BLaER1 (cell line): Measurements from ENCODE around the gene FAAP100.
A peak's percentile ranks its signal among the peaks of the same experiment; 100 is the strongest.

ENCODE experiments used
- H3K27ac ChIP-seq: shearing (Covaris generic); formaldehyde crosslinking; 2 replicates; pipeline ENCODE4 v1.8.1; 2022
- H3K27me3 ChIP-seq: shearing (Covaris generic); formaldehyde crosslinking; 2 replicates; pipeline ENCODE4 v1.8.1; 2022
- H3K36me3 ChIP-seq: shearing (Covaris generic); formaldehyde crosslinking; 2 replicates; pipeline ENCODE4 v1.8.1; 2022
- H3K4me1 ChIP-seq: shearing (Covaris generic); formaldehyde crosslinking; 2 replicates; pipeline ENCODE4 v1.8.1; 2022
- H3K4me2 ChIP-seq: shearing (Covaris generic); formaldehyde crosslinking; 2 replicates; pipeline ENCODE4 v1.8.1; 2022
- H3K4me3 ChIP-seq: shearing (Covaris generic); formaldehyde crosslinking; 2 replicates; pipeline ENCODE4 v1.8.1; 2022
- H3K9ac ChIP-seq: shearing (Covaris generic); formaldehyde crosslinking; 2 replicates; pipeline ENCODE4 v1.8.1; 2022
- H3K9me3 ChIP-seq: shearing (Covaris generic); formaldehyde crosslinking; 2 replicates; pipeline ENCODE4 v1.8.1; 2022
- H4K20me1 ChIP-seq: shearing (Covaris generic); formaldehyde crosslinking; 2 replicates; pipeline ENCODE4 v1.8.1; 2022
- Cebpa-rat ChIP-seq: shearing (Covaris generic); IDR thresholded peaks from 2 replicates; pipeline ENCODE4 v1.8.1; 2022

FAAP100 gene

GRCh38 chr17:81527591-81528383 lies 24.4 kb downstream of the FAAP100 start, which contains the start of gene FSCN2:
FSCN2 (plus strand) TSS chr17:81528377; CDS start chr17:81528532, 155 bp downstream.
- Histone ChIP-seq H3K4me2 (no peak within 1 kb of the TSS), H3K9ac (no peak within 1 kb of the TSS), H4K20me1 (peaks cover 14% of the 10 kb centered on the region), H3K27ac (no peak within 1 kb of the TSS), H3K4me1 (peaks cover 32% of the 10 kb centered on the region), H3K36me3 (no peaks in the 10 kb centered on the region), H3K4me3 (no peak within 1 kb of the TSS), H3K27me3 (peaks cover 42% of the 10 kb centered on the region), H3K9me3 (0 out of 2 replicates have a peak, but pooled peaks cover 7% of the 10 kb centered on the region)
- no peak for TF ChIP-seq Cebpa-rat

GRCh38 chr17:81526662-81527571 lies 25.2 kb downstream of the FAAP100 start:
- no peak overlapping the region for H3K9ac ChIP-seq

GRCh38 chr17:81524865-81525159 lies 27.3 kb downstream of the FAAP100 start:
- Histone ChIP-seq H3K27me3 (peaks cover 50% of the 10 kb centered on the region), H3K9me3 (no peaks in the 10 kb centered on the region), H3K9ac (no peak overlapping the region), H3K36me3 (no peaks in the 10 kb centered on the region), H3K4me2 (no peak overlapping the region), H3K4me1 (peaks cover 42% of the 10 kb centered on the region), H4K20me1 (peaks cover 24% of the 10 kb centered on the region), H3K4me3 (no peak overlapping the region), H3K27ac (no peak overlapping the region)
- no peak for TF ChIP-seq Cebpa-rat

More at GRCh38 chr17:81526662-81527571, 25.2 kb downstream of the FAAP100 start:
- Histone ChIP-seq H3K4me1 (peaks cover 40% of the 10 kb centered on the region), H3K27ac (no peak overlapping the region), H4K20me1 (peaks cover 17% of the 10 kb centered on the region; the same call in 1 of the 2 replicates), H3K9me3 (0 out of 2 replicates have a peak, but pooled peaks cover 6% of the 10 kb centered on the region), H3K36me3 (no peaks in the 10 kb centered on the region), H3K4me3 (no peak overlapping the region), H3K4me2 (no peak overlapping the region), H3K27me3 (peaks cover 42% of the 10 kb centered on the region)
- TF ChIP-seq Cebpa-rat: no peak

GRCh38 chr17:81524039-81524864 lies 27.9 kb downstream of the FAAP100 start:
- peaks cover 51% of the 10 kb centered on the region for H3K27me3 ChIP-seq
- no peaks in the 10 kb centered on the region for H3K9me3 ChIP-seq
- no peaks in the 10 kb centered on the region for H3K36me3 ChIP-seq
- H3K9ac ChIP-seq: 0 out of 2 replicates have a peak overlapping the region, but pooled peaks have one; percentile 34
- H3K4me2 ChIP-seq: peak overlapping the region; percentile 76
- no peak for TF ChIP-seq Cebpa-rat
- H3K27ac ChIP-seq: no peak overlapping the region
- peaks cover 48% of the 10 kb centered on the region for H3K4me1 ChIP-seq
- no peak overlapping the region for H3K4me3 ChIP-seq
- peaks cover 29% of the 10 kb centered on the region for H4K20me1 ChIP-seq

GRCh38 chr17:81523402-81524038 lies 28.6 kb downstream of the FAAP100 start:
- Histone ChIP-seq H3K9me3 (no peaks in the 10 kb centered on the region), H4K20me1 (peaks cover 37% of the 10 kb centered on the region), H3K36me3 (no peaks in the 10 kb centered on the region), H3K9ac (0 out of 2 replicates have a peak overlapping the region, but pooled peaks have one; percentile 34), H3K4me2 (peak overlapping the region; percentile 76), H3K4me3 (no peak overlapping the region), H3K4me1 (peaks cover 55% of the 10 kb centered on the region), H3K27me3 (peaks cover 51% of the 10 kb centered on the region), H3K27ac (0 out of 2 replicates have a peak overlapping the region, but pooled peaks have one; percentile 35)
- TF ChIP-seq Cebpa-rat: no peak

- H4K20me1 ChIP-seq: peaks cover 44% of the 10 kb centered on the region
- H3K36me3 ChIP-seq: no peaks in the 10 kb centered on the region
- peaks cover 63% of the 10 kb centered on the region for H3K4me1 ChIP-seq
- TF ChIP-seq Cebpa-rat: no peak
- no peak overlapping the region for H3K27ac ChIP-seq
- H3K9ac ChIP-seq: no peak overlapping the region
- H3K4me2 ChIP-seq: peak overlapping the region; percentile 76
- no peaks in the 10 kb centered on the region for H3K9me3 ChIP-seq
- peaks cover 44% of the 10 kb centered on the region for H3K27me3 ChIP-seq
- no peak overlapping the region for H3K4me3 ChIP-seq
Measured at GRCh38 chr17:81522491-81523401, 29.4 kb downstream of the FAAP100 start.

GRCh38 chr17:81520021-81520901 lies 31.9 kb downstream of the FAAP100 start:
- H3K9me3 ChIP-seq: no peaks in the 10 kb centered on the region
- H3K27me3 ChIP-seq: peaks cover 27% of the 10 kb centered on the region
- TF ChIP-seq Cebpa-rat: no peak
- peak overlapping the region; percentile 65; the same call in 1 of the 2 replicates for H3K4me3 ChIP-seq
- no peaks in the 10 kb centered on the region for H3K36me3 ChIP-seq
- H3K4me2 ChIP-seq: peak overlapping the region; percentile 99
- H3K9ac ChIP-seq: peak overlapping the region; percentile 64; the same call in 1 of the 2 replicates
- H3K4me1 ChIP-seq: peaks cover 86% of the 10 kb centered on the region
- H4K20me1 ChIP-seq: peaks cover 59% of the 10 kb centered on the region
- peak overlapping the region; percentile 57; the same call in 1 of the 2 replicates for H3K27ac ChIP-seq
